CD4-positive, alpha-beta T cell (primary cell): ENCODE measurements around the gene SPEM1. TPM values are rescaled to one million over a fixed set of nuclear protein-coding genes. Genes with fewer than 3 reads are reported as not detected.

Source experiments
- ATAC-seq: fragments of 200-7000 bp; cut with Tn5 transposase; one replicate; pipeline ENCODE4 v1.10.0; 2022; ENCODE audit warnings: mild to moderate bottlenecking; ENCODE audit not compliant: poor library complexity
- CTCF ChIA-PET: fragments of 350-600 bp; sonication (Branson Sonifier 250); formaldehyde crosslinking; loops from one replicate; lab custom pipeline; 2021; ENCODE audit warnings: antibody characterized with exemption, inconsistent platforms; lab: Charles Lee
- POLR2A ChIA-PET: fragments of 350-600 bp; sonication (Branson Sonifier 250); formaldehyde crosslinking; loops from one replicate; lab custom pipeline; 2021; ENCODE audit warnings: antibody characterized with exemption, inconsistent platforms; lab: Charles Lee
- DNase-seq, 14 experiments: peaks; one replicate each; pipeline ENCODE4 v3.0.0-alpha.2; 2013 to 2020; ENCODE audit warnings: mixed read lengths in 2 of 14
- H3K27ac ChIP-seq, 2 donors: one replicate each; pipeline versions ENCODE4 v1.5.1 to v1.7.0; 2013; ENCODE audit warnings: low read length in 2 of 2, low read depth in 1 of 2, mild to moderate bottlenecking in 1 of 2
- H3K27me3 ChIP-seq, 2 experiments: 1 replicate in 1 of 2; 2 replicates in 1 of 2; pipeline versions ENCODE4 v1.6.1 to v1.7.0; 2013; ENCODE audit warnings: low read length in 2 of 2, control low read depth in 1 of 2, mild to moderate bottlenecking in 1 of 2, moderate library complexity in 1 of 2; ENCODE audit not compliant: insufficient read depth in 2 of 2, control insufficient read depth in 1 of 2
- H3K36me3 ChIP-seq: one replicate; pipeline ENCODE4 v1.6.1; 2013; ENCODE audit warnings: low read length, control low read depth; ENCODE audit not compliant: insufficient read depth
- H3K4me1 ChIP-seq: one replicate; pipeline ENCODE4 v1.6.1; 2013; ENCODE audit warnings: low read length, control low read depth; ENCODE audit not compliant: insufficient read depth
- H3K4me3 ChIP-seq: one replicate; pipeline ENCODE4 v1.5.1; 2013; ENCODE audit warnings: mild to moderate bottlenecking, low read length, moderate library complexity
- H3K9me3 ChIP-seq, 2 experiments: 1 replicate in 1 of 2; 2 replicates in 1 of 2; pipeline versions ENCODE4 v1.6.1 to v1.7.0; 2013; ENCODE audit warnings: low read length in 2 of 2, mild to moderate bottlenecking in 2 of 2, control low read depth in 1 of 2, moderate library complexity in 1 of 2; ENCODE audit not compliant: control insufficient read depth in 1 of 2, insufficient read depth in 1 of 2
- H3K27ac Mint-ChIP-seq: one replicate; pipeline ENCODE4 v1.8.0; 2020; ENCODE audit warnings: mixed read lengths
- H3K27me3 Mint-ChIP-seq: one replicate; pipeline ENCODE4 v1.8.0; 2021; ENCODE audit warnings: mixed read lengths
- H3K36me3 Mint-ChIP-seq: one replicate; pipeline ENCODE4 v1.8.0; 2021; ENCODE audit warnings: low read depth, mixed read lengths
- H3K4me1 Mint-ChIP-seq: one replicate; pipeline ENCODE4 v1.8.0; 2021; ENCODE audit warnings: low read depth, mixed read lengths
- H3K4me3 Mint-ChIP-seq: one replicate; pipeline ENCODE4 v1.8.0; 2020; ENCODE audit warnings: mild to moderate bottlenecking, mixed read lengths
- H3K9me3 Mint-ChIP-seq: one replicate; pipeline ENCODE4 v1.8.0; 2020; ENCODE audit warnings: mixed read lengths
- CTCF ChIP-seq: fragments of 200-600 bp; IDR thresholded peaks from one replicate; pipeline ENCODE4 v1.8.0; 2022; ENCODE audit warnings: antibody characterized with exemption, mild to moderate bottlenecking
- intact Hi-C, 2 experiments: fragments of 100-400 bp; cut with DNase I in 1 of 2; cut with micrococcal nuclease in 1 of 2; formaldehyde crosslinking; loops; one replicate each; pipeline versions ENCODE4 v1.15.1 to v1.9.0; 2023 to 2025; cut with DNase I, micrococcal nuclease
- total RNA-seq, 174 experiments: library from RNA in 2 of 174; stranded (reverse) in 2 of 174; gene quantifications; one replicate each; pipeline ENCODE4 v1.2.3 and lab custom pipeline; 2021 to 2026

Gene SPEM1
- total RNA-seq, 2 experiments from 2014 or later = not detected

- Histone ChIP-seq H3K4me1 (peaks cover 28% of the 10 kb centered on the region), H3K27me3 (peaks cover 21 to 22% of the 10 kb centered on the region in 2 experiments), H3K36me3 (peaks cover 7% of the 10 kb centered on the region), H3K4me3 (no peak overlapping the region), H3K9me3 (peaks cover 0 to 4% of the 10 kb centered on the region in 2 experiments), H3K27ac (no peak overlapping the region)
- Mint-ChIP-seq H3K4me1 (peaks cover 10% of the 10 kb centered on the region), H3K27me3 (peaks cover 41% of the 10 kb centered on the region), H3K4me3 (peak overlapping the region; percentile 4), H3K27ac (peak overlapping the region; percentile 91), H3K9me3 (no peaks in the 10 kb centered on the region), H3K36me3 (peaks cover 22% of the 10 kb centered on the region)
- DNase-seq (no peak), ATAC-seq (no peak)
- CTCF ChIA-PET = interaction anchor here (1.8 kb wide), 1 partner anchor 11 kb away, joined by 8 read pairs; the partner anchor contains the start of gene PLSCR3
- POLR2A ChIA-PET = interaction anchor here (1.1 to 3.9 kb wide), 11 partner anchors 11 to 163 kb away, joined by 3 to 37 read pairs (median 11); partner anchors contain the start of genes ACADVL, ACAP1, DLG4 and NEURL4
- TF ChIP-seq CTCF = no peak
- intact Hi-C loops = loop anchor here in 1 of 2 experiments (10.0 kb wide), 1 partner anchor 52 kb away; the partner anchor contains the start of genes FGF11 and TMEM102
Observed at GRCh38 chr17:7382901-7383300, 37.2 kb upstream of the SPEM1 start.

GRCh38 chr17:7383371-7383741 lies 36.8 kb upstream of the SPEM1 start:
- Mint-ChIP-seq H3K27ac (peak overlapping the region; percentile 91), H3K4me3 (peak overlapping the region; percentile 42), H3K4me1 (peaks cover 10% of the 10 kb centered on the region), H3K27me3 (peaks cover 41% of the 10 kb centered on the region), H3K36me3 (peaks cover 27% of the 10 kb centered on the region), H3K9me3 (no peaks in the 10 kb centered on the region)
- H3K9me3 ChIP-seq = peaks cover 0 to 4% of the 10 kb centered on the region in 2 experiments
- peak overlapping the region; percentile 64 for H3K4me3 ChIP-seq
- CTCF ChIA-PET = interaction anchor here (1.3 to 1.8 kb wide), 3 partner anchors 11 to 54 kb away, joined by 4 to 8 read pairs (median 8); partner anchors contain the start of gene PLSCR3
- peaks cover 11% of the 10 kb centered on the region for H3K36me3 ChIP-seq
- POLR2A ChIA-PET = interaction anchor here (0.6 to 3.9 kb wide), 19 partner anchors 10 to 773 kb away, joined by 3 to 37 read pairs (median 7); partner anchors contain the start of genes ACADVL, ACAP1, DLG4 and NEURL4
- no peak for TF ChIP-seq CTCF
- peaks cover 28% of the 10 kb centered on the region for H3K4me1 ChIP-seq
- peaks cover 21 to 22% of the 10 kb centered on the region in 2 experiments for H3K27me3 ChIP-seq
- peak overlapping the region; percentile 15 to 74 for H3K27ac ChIP-seq
- ATAC-seq (no peak), DNase-seq (no peak)
- intact Hi-C loops = loop anchor here in 1 of 2 experiments (10.0 kb wide), 1 partner anchor 51 kb away; the partner anchor contains the start of genes FGF11 and TMEM102

DNA sequence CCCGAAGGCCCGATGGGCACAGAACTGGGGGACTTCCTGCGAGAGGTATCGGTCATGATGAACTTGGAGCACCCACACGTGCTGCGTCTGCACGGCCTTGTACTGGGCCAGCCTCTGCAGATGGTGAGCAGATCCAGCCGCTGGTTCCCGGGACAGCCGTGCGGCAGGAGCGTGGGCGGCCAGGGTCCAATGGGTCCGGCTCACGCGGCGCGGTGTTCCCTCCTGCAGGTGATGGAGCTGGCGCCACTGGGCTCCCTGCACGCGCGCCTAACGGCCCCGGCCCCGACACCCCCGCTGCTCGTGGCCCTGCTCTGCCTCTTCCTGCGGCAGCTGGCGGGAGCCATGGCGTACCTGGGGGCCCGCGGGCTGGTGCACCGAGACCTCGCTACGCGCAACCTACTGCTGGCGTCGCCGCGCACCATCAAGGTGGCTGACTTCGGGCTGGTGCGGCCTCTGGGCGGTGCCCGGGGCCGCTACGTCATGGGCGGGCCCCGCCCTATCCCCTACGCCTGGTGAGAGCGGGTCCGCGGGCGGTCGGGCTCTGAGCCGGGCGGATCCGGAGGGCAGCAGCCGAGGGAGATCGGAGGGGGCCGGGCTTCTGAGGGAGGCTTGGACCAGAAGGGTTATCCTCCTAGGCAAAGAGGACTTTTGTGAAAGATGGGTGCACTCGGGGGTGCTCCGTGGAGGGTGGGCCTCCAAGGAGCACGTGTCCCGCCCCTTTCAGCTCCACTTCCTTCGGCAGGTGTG lies 36.2 kb upstream of the SPEM1 start:
- H3K9me3 ChIP-seq = peaks cover 0 to 3% of the 10 kb centered on the region in 2 experiments
- peaks cover 17% of the 10 kb centered on the region for H3K36me3 ChIP-seq
- H3K4me1 Mint-ChIP-seq = peaks cover 10% of the 10 kb centered on the region
- peak overlapping the region; percentile 87 for H3K4me3 Mint-ChIP-seq
- ChIA-PET POLR2A (interaction anchor here (0.5 to 3.9 kb wide), 28 partner anchors 10 to 773 kb away, joined by 3 to 37 read pairs (median 4); partner anchors contain the start of genes ACADVL, ACAP1, DLG4 and NEURL4), CTCF (interaction anchor here (0.6 to 1.8 kb wide), 7 partner anchors 10 to 53 kb away, joined by 3 to 9 read pairs (median 6); partner anchors contain the start of genes PLSCR3 and TMEM256)
- H3K4me3 ChIP-seq = peak overlapping the region; percentile 64
- peak overlapping the region; percentile 74 to 77 for H3K27ac ChIP-seq
- H3K9me3 Mint-ChIP-seq = no peaks in the 10 kb centered on the region
- peaks cover 41% of the 10 kb centered on the region for H3K27me3 Mint-ChIP-seq
- no peak for TF ChIP-seq CTCF
- peaks cover 28% of the 10 kb centered on the region for H3K4me1 ChIP-seq
- peak overlapping the region; percentile 91 for H3K27ac Mint-ChIP-seq
- ATAC-seq (peak; percentile 94), DNase-seq (peak; percentile 63 to 93 (median 77))
- H3K27me3 ChIP-seq = peaks cover 21 to 22% of the 10 kb centered on the region in 2 experiments
- peaks cover 30% of the 10 kb centered on the region for H3K36me3 Mint-ChIP-seq
- intact Hi-C loops = loop anchor here (1.0 to 10.0 kb wide), 2 partner anchors 10 to 51 kb away; partner anchors contain the start of genes FGF11 (in 1 of the 2), PLSCR3 (in 1 of the 2) and TMEM102 (in 1 of the 2)
